Stimulated activated naive CD4-positive, alpha-beta T cell treated with Interleukin-2 at 50 U/mL for 16 hours (primary cell): ENCODE data around the gene NADSYN1.
"Not testable (repeated sequence)": the region's sequence is repeated elsewhere in the genome, so short reads cannot be mapped to it uniquely, and the experiment has no call there.

Source experiments
- DNase-seq: peaks from one replicate; lab custom pipeline; 2025; lab: John Stamatoyannopoulos, UW

The NADSYN1 gene

DNA sequence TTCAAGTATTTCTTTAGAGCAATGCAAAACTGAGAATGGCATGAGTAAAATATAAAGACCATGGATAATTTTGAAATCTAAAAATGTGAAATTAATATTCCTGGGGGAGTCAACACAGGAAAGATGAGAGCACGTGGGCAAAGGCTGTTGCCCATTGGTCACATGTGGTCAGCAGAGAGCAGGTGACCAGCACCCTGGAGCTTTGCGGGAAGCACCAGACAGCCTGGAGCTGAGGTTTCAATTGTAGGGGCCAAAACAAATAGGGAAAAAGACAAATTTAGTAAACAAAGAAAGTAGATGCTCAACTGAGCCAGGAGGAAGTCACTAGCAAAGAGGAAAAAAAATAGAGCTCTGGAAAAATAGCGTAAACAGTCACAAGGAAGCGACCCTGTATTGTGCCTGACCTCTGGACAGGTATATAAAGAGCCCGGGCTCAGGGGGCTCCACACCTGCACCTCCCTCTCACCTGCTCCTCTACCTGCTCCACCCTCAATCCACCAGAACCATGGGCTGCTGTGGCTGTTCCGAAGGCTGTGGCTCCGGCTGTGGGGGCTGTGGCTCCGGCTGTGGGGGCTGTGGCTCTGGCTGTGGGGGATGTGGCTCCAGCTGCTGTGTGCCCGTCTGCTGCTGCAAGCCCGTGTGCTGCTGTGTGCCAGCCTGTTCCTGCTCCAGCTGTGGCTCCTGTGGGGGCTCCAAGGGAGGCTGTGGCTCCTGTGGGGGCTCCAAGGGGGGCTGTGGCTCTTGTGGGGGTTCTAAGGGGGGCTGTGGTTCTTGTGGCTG is 74.0 kb downstream of the NADSYN1 start, which contains the start of gene KRTAP5-7:
Gene KRTAP5-7 (plus strand): TSS at position 472 of the 780 bp plus-strand sequence. CDS start 34 bp downstream, at position 506.
- not testable (repeated sequence) for DNase-seq

GRCh38 chr11:71527576-71528210 is 74.7 kb downstream of the NADSYN1 start:
- DNase-seq, result no peak

DNA sequence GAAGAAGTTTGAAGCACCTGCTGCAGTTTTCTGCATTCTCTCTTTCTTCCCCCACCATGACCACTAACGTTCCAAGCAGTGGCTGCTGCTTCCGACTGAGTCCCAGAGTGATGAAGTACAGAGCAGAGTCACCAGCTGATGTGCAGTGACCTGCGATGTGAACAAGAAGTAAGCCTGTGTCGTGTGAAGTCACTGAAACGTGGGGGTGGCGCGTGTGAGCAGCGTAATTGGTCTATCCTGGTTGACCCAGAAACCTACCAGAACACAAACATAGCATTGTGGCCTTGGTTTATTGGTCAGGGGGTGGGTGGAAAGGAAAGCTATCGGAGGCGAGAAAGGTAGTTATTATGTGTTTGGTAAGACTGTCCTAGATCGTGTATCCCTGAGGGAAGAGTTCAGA is 77.6 kb downstream of the NADSYN1 start:
- no peak for DNase-seq

DNA sequence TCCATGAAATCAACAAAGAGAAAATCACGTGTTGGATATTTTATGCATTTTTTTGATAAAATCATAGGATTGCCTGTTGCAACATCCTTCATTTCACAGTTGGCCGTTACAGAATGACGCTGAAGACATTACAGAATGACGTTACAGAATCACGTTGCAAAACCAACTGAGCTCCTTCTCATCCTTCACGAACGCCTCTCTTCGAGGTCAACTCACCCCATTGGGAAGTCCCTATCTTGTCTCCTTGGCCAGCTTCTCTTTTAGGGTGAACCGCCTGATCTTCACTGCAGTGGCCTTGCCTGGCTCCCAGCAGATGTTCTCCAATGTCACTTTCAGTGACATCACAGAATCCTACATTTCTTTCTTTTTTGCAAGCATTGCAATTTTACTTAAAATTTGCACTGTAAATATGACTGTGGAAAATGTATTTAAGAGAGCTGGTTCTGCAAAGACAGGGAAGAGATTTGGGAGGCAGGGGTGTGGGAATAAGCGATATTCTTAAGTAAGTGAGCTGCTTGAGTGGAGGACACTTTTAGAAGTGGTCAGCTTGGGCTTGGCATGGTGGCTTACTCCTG is 79.1 kb downstream of the NADSYN1 start:
- DNase-seq, result no peak

GRCh38 chr11:71534711-71535608 is 82.0 kb downstream of the NADSYN1 start:
- not testable (repeated sequence) for DNase-seq

DNA sequence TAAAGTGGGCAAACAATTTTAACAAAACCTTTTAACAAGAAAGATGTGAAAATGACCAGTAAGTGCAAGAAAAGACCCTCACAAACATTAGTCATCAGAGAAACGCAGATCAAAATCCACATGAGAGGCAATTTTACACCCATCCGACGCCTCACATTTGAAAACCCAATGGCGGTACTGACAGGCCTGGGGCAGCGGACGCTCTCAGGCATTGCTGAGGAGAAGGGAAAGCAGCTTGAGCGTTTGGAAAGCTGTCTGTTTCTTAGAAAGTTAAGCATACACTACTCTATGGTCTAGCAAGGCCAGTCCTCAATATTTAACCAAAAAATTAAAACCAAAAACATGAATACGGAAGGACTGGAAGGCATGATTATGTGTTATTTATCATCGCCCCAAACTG is 82.8 kb downstream of the NADSYN1 start:
- no peak for DNase-seq

- no peak for DNase-seq
These were observed 84.5 kb downstream of the NADSYN1 start for GRCh38 chr11:71537537-71537936.

DNA sequence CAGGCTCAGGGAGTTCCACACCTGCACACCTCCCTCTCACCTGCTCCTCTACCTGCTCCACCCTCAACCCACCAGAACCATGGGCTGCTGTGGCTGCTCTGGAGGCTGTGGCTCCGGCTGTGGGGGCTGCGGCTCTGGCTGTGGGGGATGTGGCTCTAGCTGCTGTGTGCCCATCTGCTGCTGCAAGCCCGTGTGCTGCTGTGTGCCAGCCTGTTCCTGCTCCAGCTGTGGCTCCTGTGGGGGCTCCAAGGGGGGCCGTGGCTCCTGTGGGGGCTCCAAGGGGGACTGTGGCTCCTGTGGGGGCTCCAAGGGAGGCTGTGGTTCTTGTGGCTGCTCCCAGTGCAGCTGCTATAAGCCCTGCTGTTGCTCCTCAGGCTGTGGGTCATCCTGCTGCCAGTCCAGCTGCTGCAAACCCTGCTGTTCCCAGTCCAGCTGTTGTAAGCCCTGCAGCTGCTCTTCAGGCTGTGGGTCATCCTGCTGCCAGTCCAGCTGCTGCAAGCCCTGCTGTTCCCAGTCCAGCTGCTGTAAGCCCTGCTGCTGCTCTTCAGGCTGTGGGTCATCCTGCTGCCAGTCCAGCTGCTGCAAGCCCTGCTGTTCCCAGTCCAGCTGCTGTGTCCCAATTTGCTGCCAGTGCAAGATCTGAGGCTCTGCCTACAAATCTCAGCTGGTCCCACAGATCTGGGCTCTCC is 85.1 kb downstream of the NADSYN1 start, which contains the start of gene KRTAP5-8:
Gene KRTAP5-8 (plus strand): TSS at position 49 of the 689 bp plus-strand sequence. CDS start 31 bp downstream, at position 80.
- not testable (repeated sequence) for DNase-seq

DNA sequence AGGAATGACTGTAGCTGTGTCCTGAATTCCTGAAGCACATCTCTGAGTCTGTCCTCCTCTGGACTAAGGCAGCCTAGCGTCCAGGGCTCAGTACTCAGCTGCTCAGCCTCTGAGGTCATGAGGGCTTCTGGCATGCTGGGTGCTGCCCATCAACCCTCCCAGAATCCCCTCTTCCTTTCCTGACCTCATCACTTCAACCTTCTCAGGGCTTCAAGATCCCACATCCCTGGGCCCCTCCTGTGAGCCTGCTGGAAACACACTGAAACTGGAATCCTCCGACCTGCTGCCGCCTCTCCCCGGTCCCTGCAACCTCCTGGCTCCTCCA is 85.6 kb downstream of the NADSYN1 start:
- no peak for DNase-seq

GRCh38 chr11:71539017-71539416 is 86.0 kb downstream of the NADSYN1 start:
- no peak for DNase-seq

DNA sequence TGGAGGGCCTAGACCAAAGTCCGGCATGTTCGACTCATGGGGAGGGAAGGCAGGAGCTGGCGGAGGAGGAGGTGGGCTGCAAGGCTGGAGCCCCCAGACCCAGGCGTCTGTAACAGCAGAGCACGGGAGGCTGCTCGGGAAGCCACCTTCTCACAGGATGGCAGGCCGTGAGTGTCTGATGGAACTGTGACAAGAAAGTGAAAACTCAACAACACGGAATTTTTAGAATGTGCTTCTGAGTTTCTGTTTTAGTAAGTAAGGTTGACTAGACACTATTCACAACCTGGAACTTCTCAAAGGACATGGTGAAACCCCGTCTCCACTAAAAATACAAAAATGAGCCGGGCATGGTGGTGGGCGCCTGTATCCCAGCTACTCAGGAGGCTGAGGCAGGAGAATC is 87.0 kb downstream of the NADSYN1 start:
- DNase-seq, result not testable (repeated sequence)

- not testable (repeated sequence) for DNase-seq
These were observed 87.7 kb downstream of the NADSYN1 start for GRCh38 chr11:71540521-71541304.

GRCh38 chr11:71542382-71542781 is 89.4 kb downstream of the NADSYN1 start:
- DNase-seq, result no peak

- no peak for DNase-seq
These were observed 90.1 kb downstream of the NADSYN1 start for GRCh38 chr11:71542879-71543777.

DNA sequence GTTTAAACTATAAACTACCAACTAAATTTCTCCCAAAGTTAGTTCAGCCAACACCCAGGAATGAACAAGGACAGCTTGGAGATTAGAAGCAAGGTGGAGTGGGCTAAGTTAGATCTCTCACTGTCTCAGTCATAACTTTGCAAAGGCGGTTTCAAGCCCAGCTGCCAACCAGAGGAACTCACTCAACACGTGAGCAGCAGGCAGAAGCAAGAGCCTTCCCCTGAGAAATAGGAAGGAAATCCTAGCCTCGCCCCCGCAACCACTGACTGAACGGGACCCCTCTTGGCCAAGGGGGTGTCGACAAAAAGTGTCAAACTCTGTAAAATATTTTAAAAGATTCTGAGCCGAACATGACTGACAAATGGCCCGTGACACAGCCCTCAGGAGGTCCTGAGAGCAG is 90.9 kb downstream of the NADSYN1 start:
- DNase-seq, result no peak

DNA sequence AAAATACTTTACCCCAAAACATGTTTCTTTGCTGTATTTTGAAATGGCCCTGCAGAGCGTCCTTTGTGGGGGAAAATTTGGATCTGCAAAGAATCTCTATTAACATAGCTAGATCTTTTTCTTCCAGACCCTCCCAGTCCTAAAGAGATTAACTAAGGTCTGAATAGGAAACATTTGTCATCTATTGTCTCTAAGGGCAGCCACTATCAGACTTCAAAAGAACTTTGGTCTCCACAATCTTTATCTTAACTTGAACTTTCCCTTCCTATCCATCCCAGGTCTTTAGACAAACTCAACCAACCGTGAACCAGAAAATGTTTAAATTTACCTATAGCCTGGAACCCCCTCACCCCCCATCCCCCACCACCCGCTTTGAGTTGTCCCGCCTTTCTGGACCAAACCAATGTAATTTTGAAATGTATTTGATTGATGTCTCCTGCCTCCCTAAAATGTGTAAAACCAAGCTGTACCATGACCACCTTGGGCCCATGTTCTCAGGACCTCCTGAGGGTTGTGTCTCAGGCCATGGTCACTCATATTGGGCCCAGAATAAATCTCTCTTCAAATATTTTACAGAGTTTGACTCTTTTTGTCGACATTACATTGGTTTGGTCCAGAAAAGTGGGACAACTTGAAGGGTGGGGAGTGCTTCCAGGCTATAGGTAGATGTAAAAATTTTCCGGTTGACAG is 91.7 kb downstream of the NADSYN1 start:
- no peak for DNase-seq

DNA sequence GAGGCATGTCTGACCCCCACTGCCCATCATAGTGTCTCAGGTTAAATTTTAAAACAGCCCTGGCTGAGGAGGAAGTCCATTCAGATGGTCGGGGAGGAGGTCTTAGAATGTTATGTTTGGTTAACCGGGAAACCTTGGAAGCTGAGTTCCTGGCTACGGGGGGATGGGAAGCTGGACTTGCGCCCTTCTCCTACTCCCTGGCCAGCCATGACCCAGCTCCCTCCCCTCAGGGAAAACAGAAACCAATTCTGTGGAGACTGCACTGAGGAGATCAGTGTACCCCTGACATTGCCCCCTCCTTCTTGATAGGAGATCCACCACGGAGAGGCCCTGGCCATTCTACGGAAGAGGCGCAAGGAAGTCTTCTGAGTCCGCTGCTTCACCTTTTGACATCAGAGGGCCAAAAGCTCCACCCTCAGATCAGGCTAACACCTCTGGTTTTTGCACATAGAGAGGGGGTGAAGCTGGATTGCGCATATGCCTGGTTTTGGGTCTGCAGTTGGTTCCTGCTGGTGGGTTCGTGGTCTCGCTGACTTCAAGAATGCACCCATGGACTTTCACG is 92.5 kb downstream of the NADSYN1 start:
- no peak for DNase-seq

DNA sequence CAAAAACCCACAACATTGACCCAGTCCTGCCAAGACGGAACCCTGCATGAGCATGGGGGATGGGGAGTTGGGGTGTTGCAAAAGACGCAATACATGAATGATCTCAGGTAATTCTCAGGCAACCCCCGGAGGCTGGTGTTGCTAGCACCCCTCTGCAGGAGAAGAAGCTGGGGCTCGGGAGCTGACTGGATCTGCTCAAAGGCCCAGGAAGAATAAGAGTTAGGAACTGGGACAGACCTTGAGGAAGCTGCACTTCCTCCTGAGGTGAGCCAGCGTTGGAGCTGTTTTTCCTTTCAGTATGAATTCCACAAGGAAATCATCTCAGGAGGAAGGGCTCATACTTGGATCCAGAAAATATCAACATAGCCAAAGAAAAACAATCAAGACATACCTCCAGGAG is 95.1 kb downstream of the NADSYN1 start, which contains the start of gene KRTAP5-9:
Gene KRTAP5-9 (plus strand): TSS at position 301 of the 400 bp plus-strand sequence. CDS start 238 bp downstream, outside the sequence.
- DNase-seq, result no peak
